ENCODE results near the gene RNU6-9.

DNA sequence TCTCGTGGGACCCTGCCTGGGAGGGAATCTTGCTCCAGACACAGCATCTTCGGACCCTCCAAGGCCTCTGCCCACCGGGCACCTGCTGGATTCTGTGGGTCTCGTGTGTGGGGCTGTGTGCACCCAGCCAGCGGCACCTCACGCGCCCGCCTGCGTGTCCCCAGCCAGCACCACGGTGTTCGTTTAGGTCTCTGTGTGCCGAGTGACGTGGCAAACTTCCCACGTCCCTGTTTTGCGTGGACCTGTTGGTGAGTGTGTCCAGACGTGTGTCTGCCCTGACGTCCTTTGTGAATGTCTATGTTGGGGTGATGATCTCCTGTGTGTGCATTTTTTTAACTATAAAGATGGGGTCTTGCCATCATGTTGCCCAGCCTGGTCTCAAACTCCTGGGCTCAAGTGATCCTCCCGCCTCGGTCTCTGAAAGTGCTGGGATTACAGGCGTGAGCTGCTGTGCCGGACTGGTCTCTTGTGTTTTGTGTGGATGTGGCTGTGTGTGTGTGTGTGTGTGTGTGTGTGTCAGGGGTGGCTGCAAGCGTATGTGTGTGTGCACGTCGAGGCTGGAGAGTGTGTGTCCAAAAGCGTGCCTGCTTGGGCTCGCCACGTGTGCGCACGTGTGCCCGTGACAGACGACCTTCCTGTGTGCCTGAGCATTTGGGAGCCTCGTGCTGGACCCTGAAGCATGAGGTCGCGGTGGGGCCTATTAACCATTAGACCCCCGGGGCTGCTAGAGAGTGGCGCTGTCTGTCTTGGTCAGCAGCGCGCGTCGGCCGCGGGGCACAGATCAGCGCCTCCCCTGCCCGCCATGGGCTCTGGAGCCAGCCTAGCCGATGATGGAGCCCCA lies 48.2 kb downstream of the RNU6-9 start:
- TF ChIP-seq, protein P1, sequence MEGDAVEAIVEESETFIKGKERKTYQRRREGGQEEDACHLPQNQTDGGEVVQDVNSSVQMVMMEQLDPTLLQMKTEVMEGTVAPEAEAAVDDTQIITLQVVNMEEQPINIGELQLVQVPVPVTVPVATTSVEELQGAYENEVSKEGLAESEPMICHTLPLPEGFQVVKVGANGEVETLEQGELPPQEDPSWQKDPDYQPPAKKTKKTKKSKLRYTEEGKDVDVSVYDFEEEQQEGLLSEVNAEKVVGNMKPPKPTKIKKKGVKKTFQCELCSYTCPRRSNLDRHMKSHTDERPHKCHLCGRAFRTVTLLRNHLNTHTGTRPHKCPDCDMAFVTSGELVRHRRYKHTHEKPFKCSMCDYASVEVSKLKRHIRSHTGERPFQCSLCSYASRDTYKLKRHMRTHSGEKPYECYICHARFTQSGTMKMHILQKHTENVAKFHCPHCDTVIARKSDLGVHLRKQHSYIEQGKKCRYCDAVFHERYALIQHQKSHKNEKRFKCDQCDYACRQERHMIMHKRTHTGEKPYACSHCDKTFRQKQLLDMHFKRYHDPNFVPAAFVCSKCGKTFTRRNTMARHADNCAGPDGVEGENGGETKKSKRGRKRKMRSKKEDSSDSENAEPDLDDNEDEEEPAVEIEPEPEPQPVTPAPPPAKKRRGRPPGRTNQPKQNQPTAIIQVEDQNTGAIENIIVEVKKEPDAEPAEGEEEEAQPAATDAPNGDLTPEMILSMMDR (IDR thresholded peaks at IDR 0.05; ENCODE audit: borderline replicate concordance, extremely low read depth, low read length, poor library complexity, severe bottlenecking): no peak
- no peak for TF ChIP-seq EZH2 (IDR thresholded peaks at IDR 0.05; ENCODE audit: borderline replicate concordance, low read depth, low read length, severe bottlenecking)

All from DND-41 (cell line).